DOHH2 (cell line): Measurements from ENCODE around the gene DOK3.

Experiments used
- H3F3A ChIP-seq: fragments of 200-600 bp; sonication (generic), shearing (Covaris generic); 2 replicates; pipeline ENCODE4 v1.6.0; 2016; ENCODE audit warnings: antibody characterized with exemption, mild to moderate bottlenecking; ENCODE audit not compliant: control insufficient read depth, insufficient read depth
- H3K27ac ChIP-seq: fragments of 200-600 bp; sonication (generic); 2 replicates; pipeline ENCODE4 v1.5.1; 2014; ENCODE audit warnings: low read depth, mild to moderate bottlenecking, low read length, moderate library complexity
- H3K27me3 ChIP-seq: fragments of 200-600 bp; sonication (generic); 2 replicates; pipeline ENCODE4 v1.6.1; 2014; ENCODE audit warnings: mild to moderate bottlenecking, low read length, mixed read lengths; ENCODE audit not compliant: control insufficient read depth
- H3K36me3 ChIP-seq: fragments of 200-600 bp; sonication (generic); 2 replicates; pipeline ENCODE4 v1.6.1; 2014; ENCODE audit warnings: mild to moderate bottlenecking, low read length, moderate library complexity, mixed read lengths; ENCODE audit not compliant: control insufficient read depth
- H3K4me1 ChIP-seq: fragments of 200-600 bp; sonication (generic); 2 replicates; pipeline ENCODE4 v1.6.1; 2014; ENCODE audit warnings: mild to moderate bottlenecking, low read length, mixed read lengths; ENCODE audit not compliant: control insufficient read depth
- H3K4me2 ChIP-seq: fragments of 200-600 bp; sonication (generic); 2 replicates; pipeline ENCODE4 v1.6.0; 2014; ENCODE audit warnings: mild to moderate bottlenecking, low read length, moderate library complexity
- H3K4me3 ChIP-seq: fragments of 200-600 bp; sonication (generic); 2 replicates; pipeline ENCODE4 v1.5.1; 2014; ENCODE audit warnings: mild to moderate bottlenecking, low read length, mixed read lengths
- H3K79me2 ChIP-seq: fragments of 200-600 bp; sonication (generic); 2 replicates; pipeline ENCODE4 v1.6.1; 2014; ENCODE audit warnings: mild to moderate bottlenecking, low read length, mixed read lengths; ENCODE audit not compliant: control insufficient read depth
- H3K9me2 ChIP-seq: fragments of 200-600 bp; sonication (generic); replicated peaks from 2 replicates; pipeline ENCODE4 v1.6.1; 2014; ENCODE audit warnings: mild to moderate bottlenecking, low read length, mixed read lengths; ENCODE audit not compliant: control insufficient read depth
- H3K9me3 ChIP-seq: fragments of 200-600 bp; sonication (generic); 2 replicates; pipeline ENCODE4 v1.6.1; 2014; ENCODE audit warnings: antibody characterized with exemption, low read length, mixed read lengths; ENCODE audit not compliant: control insufficient read depth, insufficient read depth
- H4K20me1 ChIP-seq: fragments of 200-600 bp; sonication (generic); 2 replicates; pipeline ENCODE4 v1.6.0; 2014; ENCODE audit warnings: low read depth, mild to moderate bottlenecking, antibody characterized with exemption, low read length, moderate library complexity; ENCODE audit not compliant: control insufficient read depth, insufficient read depth
- EZH2phosphoT487 ChIP-seq: fragments of 200-600 bp; sonication (generic); IDR thresholded peaks from 2 replicates; pipeline ENCODE4 v1.6.1; 2017; ENCODE audit warnings: borderline replicate concordance, mild to moderate bottlenecking, antibody characterized with exemption, low read length, moderate library complexity, mixed read lengths
- TF ChIP-seq, protein P1 (sequence below): fragments of 200-600 bp; sonication (generic); IDR thresholded peaks from one replicate; pipeline ENCODE4 v1.5.1; 2014; ENCODE audit warnings: antibody characterized with exemption, mild to moderate bottlenecking, low read depth, low read length; ENCODE audit not compliant: poor library complexity, severe bottlenecking

DOK3 gene

DNA sequence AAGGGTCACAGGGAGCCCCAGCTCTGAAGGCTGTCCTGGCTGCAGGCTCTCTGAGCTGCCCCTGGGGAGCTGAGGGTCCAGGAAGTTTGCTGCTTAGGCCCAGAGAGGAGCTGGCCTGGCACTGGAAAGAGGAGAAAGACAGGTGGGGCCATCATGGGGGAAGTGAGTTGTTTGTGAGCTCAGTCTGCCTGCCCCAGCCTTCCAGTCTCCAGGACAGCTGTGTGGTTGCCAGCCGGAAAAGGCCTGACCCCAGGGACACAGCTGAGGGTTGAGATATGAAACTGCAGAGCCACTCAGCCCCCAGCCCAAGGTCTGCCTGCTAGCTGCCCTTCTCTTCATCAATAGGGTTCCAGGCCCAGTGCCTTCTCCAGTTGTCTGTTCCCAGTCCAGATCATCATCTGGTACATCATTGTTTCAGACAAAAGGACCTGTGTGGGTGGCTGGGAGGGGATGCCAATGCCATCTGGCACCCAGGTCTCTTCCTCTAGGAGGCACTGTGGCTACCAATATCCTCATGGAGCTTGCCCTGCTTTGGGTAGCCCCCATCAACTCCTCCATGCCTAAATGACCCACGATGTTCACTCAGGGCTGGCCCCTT lies 11.4 kb upstream of the DOK3 start:
- H4K20me1 ChIP-seq, result peaks cover 3% of the 10 kb centered on the region; the same call in 1 of the 2 replicates
- H3F3A ChIP-seq, result 0 out of 2 replicates have a peak, but pooled peaks cover 3% of the 10 kb centered on the region
- H3K4me1 ChIP-seq, result peaks cover 34% of the 10 kb centered on the region
- TF ChIP-seq EZH2phosphoT487, result no peak
- TF ChIP-seq, protein P1, sequence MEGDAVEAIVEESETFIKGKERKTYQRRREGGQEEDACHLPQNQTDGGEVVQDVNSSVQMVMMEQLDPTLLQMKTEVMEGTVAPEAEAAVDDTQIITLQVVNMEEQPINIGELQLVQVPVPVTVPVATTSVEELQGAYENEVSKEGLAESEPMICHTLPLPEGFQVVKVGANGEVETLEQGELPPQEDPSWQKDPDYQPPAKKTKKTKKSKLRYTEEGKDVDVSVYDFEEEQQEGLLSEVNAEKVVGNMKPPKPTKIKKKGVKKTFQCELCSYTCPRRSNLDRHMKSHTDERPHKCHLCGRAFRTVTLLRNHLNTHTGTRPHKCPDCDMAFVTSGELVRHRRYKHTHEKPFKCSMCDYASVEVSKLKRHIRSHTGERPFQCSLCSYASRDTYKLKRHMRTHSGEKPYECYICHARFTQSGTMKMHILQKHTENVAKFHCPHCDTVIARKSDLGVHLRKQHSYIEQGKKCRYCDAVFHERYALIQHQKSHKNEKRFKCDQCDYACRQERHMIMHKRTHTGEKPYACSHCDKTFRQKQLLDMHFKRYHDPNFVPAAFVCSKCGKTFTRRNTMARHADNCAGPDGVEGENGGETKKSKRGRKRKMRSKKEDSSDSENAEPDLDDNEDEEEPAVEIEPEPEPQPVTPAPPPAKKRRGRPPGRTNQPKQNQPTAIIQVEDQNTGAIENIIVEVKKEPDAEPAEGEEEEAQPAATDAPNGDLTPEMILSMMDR, result peak; percentile 13
- H3K9me3 ChIP-seq, result no peaks in the 10 kb centered on the region
- H3K79me2 ChIP-seq, result peaks cover 39% of the 10 kb centered on the region
- peaks cover 69% of the 10 kb centered on the region for H3K36me3 ChIP-seq
- H3K4me2 ChIP-seq, result peak overlapping the region; percentile 29
- no peaks in the 10 kb centered on the region for H3K27me3 ChIP-seq
- no peak overlapping the region for H3K4me3 ChIP-seq
- no peak overlapping the region; the same call in 1 of the 2 replicates for H3K27ac ChIP-seq
- H3K9me2 ChIP-seq, result no peaks in the 10 kb centered on the region

DNA sequence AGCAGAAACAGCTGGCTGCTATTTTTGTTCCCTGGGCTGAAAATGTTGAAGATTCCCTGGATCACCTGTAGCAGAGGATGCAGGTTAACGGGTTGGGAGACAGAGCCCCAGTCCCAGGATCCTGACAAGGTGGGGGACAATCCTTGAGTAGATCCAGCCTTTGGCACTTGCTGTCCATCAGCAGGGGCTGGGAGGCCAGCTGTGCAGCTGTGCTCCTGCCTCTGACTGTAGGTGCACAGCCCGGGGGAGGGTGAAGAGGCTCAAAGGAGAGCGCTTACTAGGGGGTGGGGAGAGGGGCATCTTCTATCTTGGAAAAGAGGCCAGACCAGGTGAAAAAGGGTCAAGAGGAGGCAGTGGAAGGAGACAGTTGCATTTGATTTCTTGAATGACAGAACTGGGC lies 10.6 kb upstream of the DOK3 start:
- H3K4me2 ChIP-seq, result peak overlapping the region; percentile 61; the same call in 1 of the 2 replicates
- no peak overlapping the region for H3K4me3 ChIP-seq
- H3K4me1 ChIP-seq, result peaks cover 41% of the 10 kb centered on the region

DNA sequence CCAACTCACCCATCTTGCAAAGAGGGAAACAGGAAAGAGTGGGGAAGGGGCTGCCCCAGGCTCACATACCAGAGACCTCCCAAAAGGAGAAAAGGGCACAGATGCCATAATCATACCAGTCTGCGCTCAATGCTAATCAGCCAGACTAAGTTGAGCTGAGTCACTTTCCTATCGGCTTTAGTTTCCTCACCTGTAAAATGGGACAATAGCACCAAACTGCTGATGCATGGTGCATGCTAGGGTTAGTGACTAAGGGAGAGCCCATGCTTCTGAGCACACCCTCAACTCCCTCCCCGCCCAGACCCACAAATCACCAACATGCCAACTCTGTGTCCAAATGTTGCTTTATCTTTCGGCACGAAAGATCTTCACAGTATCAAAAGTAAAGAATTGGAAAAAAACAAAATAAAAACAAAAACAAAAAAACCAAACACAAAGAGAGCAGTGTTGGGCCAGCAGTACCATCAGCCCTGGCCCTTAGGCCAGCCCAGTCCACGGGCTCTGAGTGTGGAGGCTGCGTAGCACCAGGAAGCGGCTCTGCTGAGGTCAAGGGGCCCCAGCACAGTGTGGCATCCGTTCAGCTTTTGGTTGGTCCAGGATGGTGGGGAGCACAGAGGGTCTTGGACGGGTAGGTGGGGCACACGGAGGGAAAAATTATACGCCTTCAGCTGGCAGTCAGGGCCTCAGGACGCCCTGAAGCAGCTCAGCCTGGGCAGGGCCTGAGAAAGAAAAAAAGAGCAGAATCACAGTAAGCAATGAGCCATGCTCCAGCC lies 10.0 kb upstream of the DOK3 start:
- H3K9me2 ChIP-seq, result no peaks in the 10 kb centered on the region
- H3K9me3 ChIP-seq, result no peaks in the 10 kb centered on the region
- H3K27ac ChIP-seq, result no peak overlapping the region
- H3K4me1 ChIP-seq, result peaks cover 47% of the 10 kb centered on the region
- 0 out of 2 replicates have a peak, but pooled peaks cover 3% of the 10 kb centered on the region for H3F3A ChIP-seq
- peaks cover 6% of the 10 kb centered on the region; the same call in 1 of the 2 replicates for H4K20me1 ChIP-seq
- peak overlapping the region; percentile 61 for H3K4me2 ChIP-seq
- H3K27me3 ChIP-seq, result no peaks in the 10 kb centered on the region
- TF ChIP-seq, protein P1, result no peak
- no peak for TF ChIP-seq EZH2phosphoT487
- peaks cover 53% of the 10 kb centered on the region for H3K79me2 ChIP-seq
- peak overlapping the region; percentile 43 for H3K4me3 ChIP-seq
- peaks cover 69% of the 10 kb centered on the region for H3K36me3 ChIP-seq

More for the DNA sequence above, 10.6 kb upstream of the DOK3 start:
- H3F3A ChIP-seq, result 0 out of 2 replicates have a peak, but pooled peaks cover 3% of the 10 kb centered on the region
- no peaks in the 10 kb centered on the region for H3K9me2 ChIP-seq
- no peaks in the 10 kb centered on the region for H3K27me3 ChIP-seq
- H3K79me2 ChIP-seq, result peaks cover 47% of the 10 kb centered on the region
- TF ChIP-seq, protein P1, result no peak
- TF ChIP-seq EZH2phosphoT487, result no peak
- H3K36me3 ChIP-seq, result peaks cover 69% of the 10 kb centered on the region
- no peaks in the 10 kb centered on the region for H3K9me3 ChIP-seq
- H3K27ac ChIP-seq, result no peak overlapping the region
- peaks cover 6% of the 10 kb centered on the region; the same call in 1 of the 2 replicates for H4K20me1 ChIP-seq
